HepG2 (cell line): ENCODE data around the gene SLC9A9. TPM values are rescaled to one million over a fixed set of nuclear protein-coding genes. Genes with fewer than 3 reads are reported as not detected.

Experiments used
- ATAC-seq: fragments of 200-7000 bp; cut with Tn5 transposase; 3 replicates; pipeline ENCODE4 v1.9.1; 2020; ENCODE audit warnings: mild to moderate bottlenecking, moderate library complexity
- BruUV-seq: library from RNA; stranded (reverse); fragments of 400-500 nt; replicated peaks from 2 replicates; lab custom pipeline; 2021; lab: Mats Ljungman, UMichigan
- CTCF ChIA-PET: fragments of 300-600 bp; formaldehyde crosslinking; extraction: SDS; loops from one replicate; lab custom pipeline; 2021; ENCODE audit warnings: low total read pairs, inconsistent platforms, low intra/inter-chr PET ratio; lab: Yijun Ruan, JAX
- POLR2A ChIA-PET: fragments of 350-600 bp; sonication (Branson Sonifier 250); formaldehyde crosslinking; loops from one replicate; lab custom pipeline; 2020; ENCODE audit warnings: antibody characterized with exemption, inconsistent platforms; lab: Yijun Ruan, JAX
- DNase-seq: peaks from one replicate; pipeline ENCODE4 v3.0.0-alpha.2; 2015; ENCODE audit warnings: low spot score
- FAIRE-seq: peaks from 3 replicates; lab custom pipeline; 2011; peaks lifted over from hg19 to GRCh38; lab: Jason Lieb, UNC
- H2AFZ ChIP-seq: one replicate; pipeline ENCODE4 v1.6.1; 2011; ENCODE audit warnings: low read length, inconsistent platforms
- H3K27ac ChIP-seq: fragments of 300-600 bp; 3 replicates; pipeline ENCODE4 v1.8.0; 2011; ENCODE audit warnings: mixed run types, mild to moderate bottlenecking, mixed read lengths, low read length, inconsistent platforms; ENCODE audit not compliant: insufficient read depth; ENCODE audit errors: extremely low read length
- H3K27me3 ChIP-seq, 2 experiments: fragments of 200-600 bp in 1 of 2; 2 replicates in 1 of 2; 3 replicates in 1 of 2; pipeline versions ENCODE4 v1.6.0 to v1.8.0; 2011; ENCODE audit warnings: low read length in 2 of 2, mild to moderate bottlenecking in 2 of 2, moderate library complexity in 2 of 2, inconsistent platforms in 1 of 2; ENCODE audit not compliant: insufficient read depth in 2 of 2, control insufficient read depth in 1 of 2
- H3K36me3 ChIP-seq, 2 experiments: fragments of 200-600 bp in 1 of 2; replicated peaks in 1 of 2; 2 replicates in 1 of 2; 3 replicates in 1 of 2; pipeline versions ENCODE4 v1.5.1 to v1.8.0; 2011; ENCODE audit warnings: low read length in 2 of 2, inconsistent platforms in 1 of 2; ENCODE audit not compliant: insufficient read depth in 2 of 2, control insufficient read depth in 1 of 2
- H3K4me1 ChIP-seq: 2 replicates; pipeline ENCODE4 v1.5.1; 2012; ENCODE audit warnings: low read length, inconsistent platforms; ENCODE audit not compliant: insufficient read depth
- H3K4me2 ChIP-seq: 2 replicates; pipeline ENCODE4 v1.6.0; 2011; ENCODE audit warnings: low read depth, low read length, inconsistent platforms
- H3K4me3 ChIP-seq, 3 experiments: fragments of 200-600 bp in 1 of 3; sonication (generic), shearing (Covaris generic) in 1 of 3; replicated peaks in 1 of 3; 2 replicates each; pipeline ENCODE4 v1.5.1; 2011 to 2016; ENCODE audit warnings: low read length in 3 of 3, inconsistent platforms in 2 of 3, low read depth in 2 of 3, mild to moderate bottlenecking in 2 of 3, control low read depth in 1 of 3, mixed read lengths in 1 of 3; ENCODE audit not compliant: insufficient read depth in 1 of 3
- H3K79me2 ChIP-seq: one replicate; pipeline ENCODE4 v1.6.1; 2011; ENCODE audit warnings: low read length, inconsistent platforms; ENCODE audit not compliant: insufficient read depth
- H3K9ac ChIP-seq: 2 replicates; pipeline ENCODE4 v1.6.0; 2011; ENCODE audit warnings: mild to moderate bottlenecking, low read depth, low read length, inconsistent platforms; ENCODE audit not compliant: insufficient read depth
- H3K9me3 ChIP-seq: 2 replicates; pipeline ENCODE4 v1.5.1; 2012; ENCODE audit warnings: mild to moderate bottlenecking, low read length
- H4K20me1 ChIP-seq: 2 replicates; pipeline ENCODE4 v1.6.0; 2011; ENCODE audit warnings: inconsistent platforms, mild to moderate bottlenecking, low read length, moderate library complexity; ENCODE audit not compliant: insufficient read depth
- MBD4 ChIP-seq: IDR thresholded peaks from 2 replicates; pipeline ENCODE4 v1.6.1; 2012; ENCODE audit warnings: low read length, inconsistent platforms, borderline replicate concordance
- NFATC3 ChIP-seq: sonication (generic); formaldehyde crosslinking; IDR thresholded peaks from 2 replicates; pipeline ENCODE4 v1.5.1; 2020; ENCODE audit warnings: mild to moderate bottlenecking, missing genetic modification reagents
- NFYC ChIP-seq: IDR thresholded peaks from 2 replicates; pipeline ENCODE4 v1.6.1; 2016; ENCODE audit warnings: missing genetic modification reagents, missing compliant biosample characterization
- TP53 ChIP-seq: sonication (generic); formaldehyde crosslinking; conservative IDR thresholded peaks from 2 replicates; pipeline ENCODE4 v1.4.0; 2020; ENCODE audit warnings: missing genetic modification reagents
- ZNF143 ChIP-seq: sonication (generic); formaldehyde crosslinking; IDR thresholded peaks from 2 replicates; pipeline ENCODE4 v1.4.0; 2020; ENCODE audit warnings: missing genetic modification reagents
- ZNF550 ChIP-seq: sonication (generic); formaldehyde crosslinking; IDR thresholded peaks from 2 replicates; pipeline ENCODE4 v1.4.0; 2020; ENCODE audit warnings: mild to moderate bottlenecking, missing genetic modification reagents, borderline replicate concordance
- ZNF644 ChIP-seq: IDR thresholded peaks from 2 replicates; pipeline ENCODE4 v1.6.1; 2016; ENCODE audit warnings: low read depth
- ZNF7 ChIP-seq: IDR thresholded peaks from 2 replicates; pipeline ENCODE4 v1.6.1; 2016; ENCODE audit warnings: missing biosample characterization, missing genetic modification reagents
- WGBS: methylation state at CpG from one replicate; pipeline ENCODE4 v1.1.6; 2017; ENCODE audit warnings: low lambda C conversion rate; 5-methylcytosine and 5-hydroxymethylcytosine counted together
- in situ Hi-C: cut with HindIII; loops from 2 replicates; pipeline ENCODE4 v1.10.0; 2017; ENCODE audit warnings: low pct_unique_long_range_greater_than_20kb; ENCODE audit not compliant: extremely low pct_ligation_motif_present
- intact Hi-C: fragments of 100-400 bp; cut with micrococcal nuclease; formaldehyde crosslinking; loops from one replicate; pipeline ENCODE4 v1.10.0; 2022; ENCODE audit not compliant: unreplicated experiment
- polyA plus RNA-seq, 8 experiments: library from polyadenylated mRNA; depleted of rRNA in 3 of 8; stranded (reverse) in 7 of 8; unstranded in 1 of 8; fragments of >200 nt; fragmentation: Illumina TruSeq in 4 of 8; extraction: Trizol in 4 of 8; gene quantifications; 2 replicates each; pipeline versions ENCODE4 v1.2.1 to v1.2.3, GENCODE V29; 2011 to 2016; ENCODE audit warnings: low read depth in 4 of 8, missing spikeins in 1 of 8, mixed read lengths in 1 of 8; ENCODE audit not compliant: insufficient read depth in 1 of 8
- total RNA-seq, 5 experiments: library from RNA; depleted of rRNA; stranded (reverse); fragments of >200 nt; fragmentation: Illumina TruSeq; extraction: Trizol; gene quantifications; 2 replicates each; pipeline ENCODE4 v1.2.3, GENCODE V29; 2016; ENCODE audit warnings: low read depth in 1 of 5
- TF ChIP-seq, protein P1 (sequence below): sonication (generic); formaldehyde crosslinking; IDR thresholded peaks from 2 replicates; pipeline ENCODE4 v1.5.0; 2020; ENCODE audit warnings: missing genetic modification reagents
- TF ChIP-seq, protein P2 (sequence below): sonication (generic); formaldehyde crosslinking; IDR thresholded peaks from 2 replicates; pipeline ENCODE4 v1.8.0; 2022; ENCODE audit warnings: missing genetic modification reagents, mild to moderate bottlenecking, inconsistent platforms, borderline replicate concordance
- TF ChIP-seq, protein P3 (sequence below), 2 experiments: sonication (generic) in 1 of 2; formaldehyde crosslinking in 1 of 2; IDR thresholded peaks; 2 replicates each; pipeline versions ENCODE4 v1.4.0 to v1.6.1; 2018 to 2020; ENCODE audit warnings: missing genetic modification reagents in 2 of 2, borderline replicate concordance in 1 of 2, low read depth in 1 of 2, mild to moderate bottlenecking in 1 of 2, missing biosample characterization in 1 of 2
- TF ChIP-seq, protein P4 (sequence below): sonication (generic); formaldehyde crosslinking; IDR thresholded peaks from 2 replicates; pipeline ENCODE4 v1.8.0; 2022; ENCODE audit warnings: mild to moderate bottlenecking, missing genetic modification reagents, borderline replicate concordance
- TF ChIP-seq, protein P5 (sequence below): sonication (generic); formaldehyde crosslinking; IDR thresholded peaks from 2 replicates; pipeline ENCODE4 v1.5.0; 2020; ENCODE audit warnings: missing genetic modification reagents, mild to moderate bottlenecking, borderline replicate concordance

SLC9A9 gene
- total and polyA plus RNA-seq, 2 of the 13 experiments (the other 11 are each of a cell fraction or from before 2014, with no cell fraction given) = not detected

DNA sequence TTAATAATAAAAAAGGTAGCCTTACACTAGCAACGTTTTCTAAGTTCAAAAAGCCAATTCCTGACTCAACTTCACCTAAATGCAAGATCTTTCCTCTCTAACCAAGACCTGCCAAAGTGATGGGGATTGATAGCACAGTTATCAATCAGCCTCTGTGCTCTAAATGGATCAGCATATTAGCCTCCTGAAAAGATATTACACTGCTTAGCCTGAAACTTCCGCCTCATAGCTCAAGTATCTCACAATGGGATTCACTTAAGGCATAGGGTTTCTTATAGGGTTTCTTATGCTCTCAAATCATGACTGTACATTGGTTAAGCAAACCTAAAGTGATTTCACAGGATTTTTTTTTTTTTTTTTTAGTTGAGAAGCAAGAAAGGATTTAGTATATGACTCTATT, 436 bp upstream of the SLC9A9 start:
- H2AFZ ChIP-seq = no peak overlapping the region
- ChIA-PET CTCF (no interaction called here), POLR2A (no interaction called here)
- no TSS peak for BruUV-seq
- H3K36me3 ChIP-seq = no peaks in the 10 kb centered on the region
- no peak overlapping the region for H3K9ac ChIP-seq
- TF ChIP-seq, protein P1, sequence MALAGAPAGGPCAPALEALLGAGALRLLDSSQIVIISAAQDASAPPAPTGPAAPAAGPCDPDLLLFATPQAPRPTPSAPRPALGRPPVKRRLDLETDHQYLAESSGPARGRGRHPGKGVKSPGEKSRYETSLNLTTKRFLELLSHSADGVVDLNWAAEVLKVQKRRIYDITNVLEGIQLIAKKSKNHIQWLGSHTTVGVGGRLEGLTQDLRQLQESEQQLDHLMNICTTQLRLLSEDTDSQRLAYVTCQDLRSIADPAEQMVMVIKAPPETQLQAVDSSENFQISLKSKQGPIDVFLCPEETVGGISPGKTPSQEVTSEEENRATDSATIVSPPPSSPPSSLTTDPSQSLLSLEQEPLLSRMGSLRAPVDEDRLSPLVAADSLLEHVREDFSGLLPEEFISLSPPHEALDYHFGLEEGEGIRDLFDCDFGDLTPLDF (CRISPR knock-in tag) = no peak
- TF ChIP-seq ZNF143 (CRISPR knock-in tag) (no peak), ZNF644 (CRISPR knock-in tag) (no peak), NFYC (CRISPR knock-in tag) (no peak), ZNF550 (CRISPR knock-in tag) (no peak), NFATC3 (CRISPR knock-in tag) (no peak), TP53 (CRISPR knock-in tag) (no peak), MBD4 (no peak), ZNF7 (no peak)
- TF ChIP-seq, protein P2, sequence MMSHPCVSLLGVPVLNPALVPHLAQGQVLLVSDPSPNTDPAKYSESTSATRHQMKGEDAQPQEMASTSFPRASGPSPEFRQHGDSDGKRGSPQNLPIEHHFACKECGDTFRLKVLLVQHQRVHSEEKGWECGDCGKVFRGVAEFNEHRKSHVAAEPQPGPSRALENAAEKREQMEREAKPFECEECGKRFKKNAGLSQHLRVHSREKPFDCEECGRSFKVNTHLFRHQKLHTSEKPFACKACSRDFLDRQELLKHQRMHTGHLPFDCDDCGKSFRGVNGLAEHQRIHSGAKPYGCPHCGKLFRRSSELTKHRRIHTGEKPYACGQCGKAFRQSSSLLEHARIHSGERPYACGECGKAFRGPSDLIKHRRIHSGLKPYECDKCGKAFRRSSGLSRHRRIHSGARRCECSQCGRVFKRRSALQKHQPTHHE (CRISPR knock-in tag) = no peak
- TF ChIP-seq, protein P3, sequence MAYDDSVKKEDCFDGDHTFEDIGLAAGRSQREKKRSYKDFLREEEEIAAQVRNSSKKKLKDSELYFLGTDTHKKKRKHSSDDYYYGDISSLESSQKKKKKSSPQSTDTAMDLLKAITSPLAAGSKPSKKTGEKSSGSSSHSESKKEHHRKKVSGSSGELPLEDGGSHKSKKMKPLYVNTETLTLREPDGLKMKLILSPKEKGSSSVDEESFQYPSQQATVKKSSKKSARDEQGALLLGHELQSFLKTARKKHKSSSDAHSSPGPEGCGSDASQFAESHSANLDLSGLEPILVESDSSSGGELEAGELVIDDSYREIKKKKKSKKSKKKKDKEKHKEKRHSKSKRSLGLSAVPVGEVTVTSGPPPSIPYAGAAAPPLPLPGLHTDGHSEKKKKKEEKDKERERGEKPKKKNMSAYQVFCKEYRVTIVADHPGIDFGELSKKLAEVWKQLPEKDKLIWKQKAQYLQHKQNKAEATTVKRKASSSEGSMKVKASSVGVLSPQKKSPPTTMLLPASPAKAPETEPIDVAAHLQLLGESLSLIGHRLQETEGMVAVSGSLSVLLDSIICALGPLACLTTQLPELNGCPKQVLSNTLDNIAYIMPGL (CRISPR knock-in tag; IDR thresholded peaks at IDR 0.05; ENCODE audit: borderline replicate concordance in 1 of 2, low read depth in 1 of 2) = no peak
- TF ChIP-seq, protein P4, sequence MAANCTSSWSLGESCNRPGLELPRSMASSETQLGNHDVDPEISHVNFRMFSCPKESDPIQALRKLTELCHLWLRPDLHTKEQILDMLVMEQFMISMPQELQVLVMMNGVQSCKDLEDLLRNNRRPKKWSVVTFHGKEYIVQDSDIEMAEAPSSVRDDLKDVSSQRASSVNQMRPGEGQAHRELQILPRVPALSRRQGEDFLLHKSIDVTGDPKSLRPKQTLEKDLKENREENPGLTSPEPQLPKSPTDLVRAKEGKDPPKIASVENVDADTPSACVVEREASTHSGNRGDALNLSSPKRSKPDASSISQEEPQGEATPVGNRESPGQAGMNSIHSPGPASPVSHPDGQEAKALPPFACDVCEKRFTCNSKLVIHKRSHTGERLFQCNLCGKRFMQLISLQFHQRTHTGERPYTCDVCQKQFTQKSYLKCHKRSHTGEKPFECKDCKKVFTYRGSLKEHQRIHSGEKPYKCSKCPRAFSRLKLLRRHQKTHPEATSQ (CRISPR knock-in tag) = no peak
- TF ChIP-seq, protein P5, sequence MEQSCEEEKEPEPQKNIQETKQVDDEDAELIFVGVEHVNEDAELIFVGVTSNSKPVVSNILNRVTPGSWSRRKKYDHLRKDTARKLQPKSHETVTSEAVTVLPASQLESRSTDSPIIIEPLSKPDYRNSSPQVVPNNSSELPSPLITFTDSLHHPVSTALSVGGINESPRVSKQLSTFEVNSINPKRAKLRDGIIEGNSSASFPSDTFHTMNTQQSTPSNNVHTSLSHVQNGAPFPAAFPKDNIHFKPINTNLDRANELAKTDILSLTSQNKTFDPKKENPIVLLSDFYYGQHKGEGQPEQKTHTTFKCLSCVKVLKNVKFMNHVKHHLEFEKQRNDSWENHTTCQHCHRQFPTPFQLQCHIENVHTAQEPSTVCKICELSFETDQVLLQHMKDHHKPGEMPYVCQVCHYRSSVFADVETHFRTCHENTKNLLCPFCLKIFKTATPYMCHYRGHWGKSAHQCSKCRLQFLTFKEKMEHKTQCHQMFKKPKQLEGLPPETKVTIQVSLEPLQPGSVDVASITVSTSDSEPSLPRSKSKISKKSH (CRISPR knock-in tag) = no peak
- no peaks in the 10 kb centered on the region for H4K20me1 ChIP-seq
- WGBS = 6% methylated on average over 2 of the region's 2 CpGs
- ATAC-seq = no peak
- in situ Hi-C loops = no loop called here
- no peaks in the 10 kb centered on the region for H3K27me3 ChIP-seq
- no peak for DNase-seq
- H3K4me3 ChIP-seq = no peak overlapping the region
- no peaks in the 10 kb centered on the region for H3K9me3 ChIP-seq
- H3K79me2 ChIP-seq = no peaks in the 10 kb centered on the region
- no peaks in the 10 kb centered on the region for H3K4me1 ChIP-seq
- FAIRE-seq = no peak
- H3K4me2 ChIP-seq = no peak overlapping the region
- intact Hi-C loops = no loop called here
- no peak overlapping the region for H3K27ac ChIP-seq
